Measurements from ENCODE around the gene CORO2A. TPM values are rescaled to one million over a fixed set of nuclear protein-coding genes. Genes with fewer than 3 reads are reported as not detected.

The CORO2A gene
- total and polyA plus RNA-seq, 2 of the 4 experiments (the other 2 are of a cell fraction) = 1.9 to 2.2 TPM

DNA sequence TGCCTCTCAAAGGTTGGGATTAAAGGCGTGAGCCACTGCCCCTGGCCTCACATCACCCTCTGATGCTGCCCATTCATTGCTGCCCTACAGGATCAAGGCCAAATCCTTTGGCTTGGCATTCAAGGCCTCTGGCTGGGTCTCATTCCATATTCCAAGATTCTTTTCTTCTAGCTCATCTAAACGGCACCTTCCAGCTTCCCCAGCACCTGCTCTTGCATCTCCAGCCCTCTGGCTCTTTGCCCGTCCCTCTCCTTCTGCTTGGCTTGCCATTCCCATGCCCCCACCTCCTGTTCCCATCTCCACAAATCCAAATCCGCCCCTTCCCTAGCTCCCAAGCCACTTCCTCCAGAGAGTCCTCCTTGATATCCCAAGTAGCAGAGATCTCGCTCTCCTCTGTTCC is 33.1 kb downstream of the CORO2A start:
- Histone ChIP-seq H3K9me3 (ENCODE audit: control insufficient read depth, insufficient read depth, low read length) (no peaks in the 10 kb centered on the region), H2BK20ac (ENCODE audit: low read depth, low read length) (no peak overlapping the region), H3K9ac (ENCODE audit: low read depth, low read length) (no peak overlapping the region), H4K8ac (ENCODE audit: low read depth in 2 of 2, low read length in 2 of 2) (no peak overlapping the region), H2AK5ac (ENCODE audit: low read depth, low read length) (no peak overlapping the region), H3K4me3 (ENCODE audit: insufficient read depth, low read depth, low read length) (no peak overlapping the region), H3K27me3 (ENCODE audit: control insufficient read depth, insufficient read depth, low read length) (peaks cover 8% of the 10 kb centered on the region; the same call in 1 of the 2 replicates), H3K4me1 (ENCODE audit: control insufficient read depth, insufficient read depth, low read length) (no peaks in the 10 kb centered on the region), H3K23ac (ENCODE audit: low read depth, low read length) (no peak overlapping the region), H3K4ac (ENCODE audit: low read depth, low read length) (no peak overlapping the region), H2BK120ac (ENCODE audit: low read depth, low read length) (no peak overlapping the region), H3K9me1 (ENCODE audit: insufficient read depth, low read length) (no peaks in the 10 kb centered on the region), H4K5ac (ENCODE audit: low read depth, low read length) (no peak overlapping the region), H2BK15ac (ENCODE audit: low read depth, low read length) (no peak overlapping the region), H3K27ac (ENCODE audit: insufficient read depth, low read length) (no peak overlapping the region), H3K79me1 (ENCODE audit: low read depth in 1 of 2, low read length in 2 of 2) (no peaks in the 10 kb centered on the region), H2BK5ac (ENCODE audit: low read depth, low read length, poor library complexity, severe bottlenecking) (no peak overlapping the region), H3K56ac (ENCODE audit: extremely low read depth, insufficient read depth, low read length) (no peak overlapping the region), H3K18ac (ENCODE audit: low read depth, low read length) (no peak overlapping the region), H2AFZ (replicated peaks; ENCODE audit: low read length, poor library complexity) (no peak overlapping the region), H2AK9ac (replicated peaks; ENCODE audit: low read depth, low read length, poor library complexity) (no peak overlapping the region), H4K91ac (ENCODE audit: insufficient read depth, low read depth, low read length) (no peak overlapping the region), H3K4me2 (ENCODE audit: low read depth, low read length) (no peak overlapping the region), H3K36me3 (ENCODE audit: control insufficient read depth, insufficient read depth, low read length) (no peaks in the 10 kb centered on the region), H4K20me1 (ENCODE audit: insufficient read depth, low read length) (no peaks in the 10 kb centered on the region), H3K14ac (replicated peaks; ENCODE audit: low read depth, low read length) (no peak overlapping the region)
- ATAC-seq (ENCODE audit: low read depth) (no peak), DNase-seq (no peak)
- in situ Hi-C loops (cut with MboI; ENCODE audit: low sequenced_read_pairs) (no loop called here), dilution Hi-C loops (cut with HindIII; ENCODE audit: low sequenced_read_pairs, unreplicated experiment) (no loop called here), intact Hi-C loops (cut with micrococcal nuclease) (no loop called here)
- BruUV-seq (replicated peaks) = no TSS peak
- TF ChIP-seq CEBPB (IDR thresholded peaks at IDR 0.05; ENCODE audit: low read depth, low read length) = no peak
- TF ChIP-seq CTCF (conservative IDR thresholded peaks at IDR 0.05; ENCODE audit: low read depth, low read length) = no peak
- CTCF ChIA-PET = no interaction called here
- 84% methylated on average over 4 of the region's 5 CpGs; no CpG with 5 or more reads in 1 of the 2 experiments for WGBS, 2 experiments (ENCODE audit: extremely low coverage in 2 of 2, insufficient read length in 1 of 2)
- POLR2A ChIA-PET (ENCODE audit: unreplicated experiment) = no interaction called here

All from IMR-90 (cell line).